ENCODE data around the gene RABEP2.
A peak's percentile ranks its signal among the peaks of the same experiment; 100 is the strongest.
"Not testable (repeated sequence)": the region's sequence is repeated elsewhere in the genome, so short reads cannot be mapped to it uniquely, and the experiment has no call there.

The RABEP2 gene

GRCh38 chr16:28932339-28933141 is 7.5 kb upstream of the RABEP2 start:
- DNase-seq, result no peak

GRCh38 chr16:28931801-28932225 is 6.8 kb upstream of the RABEP2 start, which contains the start of gene CD19:
Gene CD19, plus strand, starts transcription at chr16:28931971. Its CDS starts 30 bp downstream, at chr16:28932001.
- no peak for DNase-seq

GRCh38 chr16:28930652-28931051 is 5.6 kb upstream of the RABEP2 start:
- no peak for DNase-seq

- no peak for DNase-seq
These were observed 5.2 kb upstream of the RABEP2 start for GRCh38 chr16:28930203-28930602.

GRCh38 chr16:28927815-28928214 is 2.8 kb upstream of the RABEP2 start:
- no peak for DNase-seq

GRCh38 chr16:28926284-28926683 is 1.2 kb upstream of the RABEP2 start:
- DNase-seq, result not testable (repeated sequence)

- peak; percentile 68 to 76 (median 73) for DNase-seq
These were observed 569 bp upstream of the RABEP2 start for GRCh38 chr16:28925386-28926228.

- no peak for DNase-seq
These were observed 658 bp downstream of the RABEP2 start for GRCh38 chr16:28924399-28924761.

GRCh38 chr16:28923652-28924398 is 1.2 kb downstream of the RABEP2 start:
- no peak for DNase-seq

GRCh38 chr16:28923231-28923587 is 1.8 kb downstream of the RABEP2 start:
- no peak for DNase-seq

- DNase-seq, result no peak
These were observed 6.3 kb downstream of the RABEP2 start for GRCh38 chr16:28918698-28919097.

GRCh38 chr16:28917095-28917494 is 7.9 kb downstream of the RABEP2 start:
- DNase-seq, result no peak

GRCh38 chr16:28915181-28915580 is 9.9 kb downstream of the RABEP2 start:
- no peak for DNase-seq

- no peak for DNase-seq
These were observed 10.9 kb downstream of the RABEP2 start for GRCh38 chr16:28913946-28914724.

GRCh38 chr16:28912558-28912957 is 12.5 kb downstream of the RABEP2 start:
- DNase-seq, result no peak

- DNase-seq, result no peak
These were observed 14.7 kb downstream of the RABEP2 start for GRCh38 chr16:28910086-28911031.

GRCh38 chr16:28905800-28906372 is 19.2 kb downstream of the RABEP2 start:
- no peak for DNase-seq

GRCh38 chr16:28905229-28905754 is 19.7 kb downstream of the RABEP2 start:
- DNase-seq, result no peak

- no peak for DNase-seq
These were observed 20.2 kb downstream of the RABEP2 start for GRCh38 chr16:28904828-28905227.

GRCh38 chr16:28904363-28904762 is 20.7 kb downstream of the RABEP2 start:
- DNase-seq, result no peak
